ENCODE measurements around the gene DTD1. TPM values are rescaled to one million over a fixed set of nuclear protein-coding genes. Genes with fewer than 3 reads are reported as not detected.

Gene DTD1
- total RNA-seq, 1 experiment from 2014 or later, result 57.2 TPM

DNA sequence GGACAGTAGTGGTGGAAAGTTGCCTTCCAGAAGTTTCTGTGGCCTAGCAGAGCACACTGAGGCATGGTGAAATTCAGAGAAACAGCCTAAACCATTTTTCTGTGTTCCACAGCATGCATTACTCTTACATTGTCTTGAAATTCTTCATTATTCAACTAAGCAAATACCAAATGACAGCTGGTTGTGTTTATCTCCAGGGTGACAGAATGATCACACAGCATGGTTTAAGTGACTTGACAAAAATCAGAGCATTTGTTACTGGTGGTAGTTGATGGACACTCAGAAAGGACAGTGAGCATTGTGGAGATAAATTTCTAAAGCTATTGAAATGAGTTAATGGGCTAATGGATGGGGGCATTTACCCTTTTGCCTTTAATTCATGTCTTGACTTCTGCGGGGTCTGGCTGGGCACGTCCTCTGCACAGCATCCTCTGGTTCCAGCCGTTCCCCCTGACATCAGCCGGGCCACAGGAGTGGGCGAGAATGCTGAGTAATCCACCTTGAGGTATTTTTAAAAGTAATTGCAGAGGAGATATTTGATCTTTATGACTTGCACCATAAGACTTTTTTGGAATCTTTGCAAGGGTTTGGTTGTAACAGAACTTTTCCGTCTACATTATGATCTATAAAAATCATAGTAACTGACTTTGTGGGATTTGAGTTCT lies 146.8 kb downstream of the DTD1 start:
- no peak for DNase-seq (ENCODE audit: low read depth in 1 of 2, low spot score in 2 of 2)
- H3K4me1 ChIP-seq (replicated peaks), result no peaks in the 10 kb centered on the region
- H3K36me3 ChIP-seq, result no peaks in the 10 kb centered on the region
- H3K27me3 ChIP-seq (replicated peaks), result no peaks in the 10 kb centered on the region
- no peak overlapping the region for H3K27ac ChIP-seq
- no peak overlapping the region for H3K4me3 ChIP-seq
- no peaks in the 10 kb centered on the region for H3K9me3 ChIP-seq (replicated peaks)

DNA sequence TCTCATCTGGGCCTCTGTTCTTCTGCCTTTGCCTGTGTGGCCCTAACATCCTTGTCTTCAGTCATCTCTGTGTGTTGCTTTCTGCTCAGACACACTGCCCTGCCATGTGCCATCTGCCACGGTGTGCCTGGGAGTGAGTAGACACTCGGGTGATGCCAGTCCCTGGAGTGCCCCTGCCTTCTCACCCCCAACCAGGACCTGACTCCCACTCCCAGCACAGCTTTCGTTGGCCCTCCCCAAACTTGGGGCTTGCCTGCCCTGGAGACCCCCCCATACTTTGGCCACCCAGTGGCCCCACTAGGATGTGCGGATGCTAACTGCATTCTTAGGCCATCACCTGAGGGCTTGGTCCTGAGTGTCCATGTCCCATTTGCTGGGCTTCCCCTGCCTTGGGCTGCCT lies 149.3 kb downstream of the DTD1 start:
- H3K27me3 ChIP-seq (replicated peaks), result no peaks in the 10 kb centered on the region
- H3K4me1 ChIP-seq (replicated peaks), result no peaks in the 10 kb centered on the region
- no peak for DNase-seq (ENCODE audit: low read depth in 1 of 2, low spot score in 2 of 2)
- no peaks in the 10 kb centered on the region for H3K36me3 ChIP-seq
- H3K27ac ChIP-seq, result no peak overlapping the region
- no peak overlapping the region for H3K4me3 ChIP-seq
- no peaks in the 10 kb centered on the region for H3K9me3 ChIP-seq (replicated peaks)

- Histone ChIP-seq H3K36me3 (no peaks in the 10 kb centered on the region), H3K4me3 (no peak overlapping the region), H3K27ac (no peak overlapping the region), H3K27me3 (replicated peaks) (no peaks in the 10 kb centered on the region), H3K4me1 (replicated peaks) (no peaks in the 10 kb centered on the region), H3K9me3 (replicated peaks) (no peaks in the 10 kb centered on the region)
- no peak for DNase-seq (ENCODE audit: low read depth in 1 of 2, low spot score in 2 of 2)
Observed at GRCh38 chr20:18738055-18738454, 150.2 kb downstream of the DTD1 start.

DNA sequence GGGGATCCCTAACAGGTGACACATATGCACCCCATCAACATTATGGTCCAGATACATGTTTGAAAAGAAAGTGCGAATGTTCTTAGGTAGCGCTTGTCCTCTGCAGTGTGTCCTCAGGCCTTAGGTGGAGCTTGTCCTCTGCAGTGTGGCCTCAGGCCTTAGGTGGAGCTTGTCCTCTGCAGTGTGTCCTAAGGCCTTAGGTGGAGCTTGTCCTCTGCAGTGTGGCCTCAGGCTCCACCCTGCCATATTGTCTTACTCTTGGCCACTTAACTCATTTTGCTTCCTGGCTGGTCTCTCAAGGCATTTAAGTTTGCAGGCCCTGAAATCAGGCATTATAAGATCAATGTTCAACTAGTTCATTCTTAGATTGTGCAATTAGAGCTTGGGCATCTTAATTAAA lies 151.0 kb downstream of the DTD1 start:
- no peak for DNase-seq (ENCODE audit: low read depth in 1 of 2, low spot score in 2 of 2)
- no peaks in the 10 kb centered on the region for H3K27me3 ChIP-seq (replicated peaks)
- no peaks in the 10 kb centered on the region for H3K9me3 ChIP-seq (replicated peaks)
- no peaks in the 10 kb centered on the region for H3K36me3 ChIP-seq
- H3K4me1 ChIP-seq (replicated peaks), result no peaks in the 10 kb centered on the region
- no peak overlapping the region for H3K27ac ChIP-seq
- no peak overlapping the region for H3K4me3 ChIP-seq

GRCh38 chr20:18739751-18740166 lies 151.9 kb downstream of the DTD1 start:
- H3K9me3 ChIP-seq (replicated peaks), result no peaks in the 10 kb centered on the region
- H3K27me3 ChIP-seq (replicated peaks), result no peaks in the 10 kb centered on the region
- H3K36me3 ChIP-seq, result no peaks in the 10 kb centered on the region
- H3K27ac ChIP-seq, result no peak overlapping the region
- H3K4me1 ChIP-seq (replicated peaks), result no peaks in the 10 kb centered on the region
- no peak for DNase-seq (ENCODE audit: low read depth in 1 of 2, low spot score in 2 of 2)
- H3K4me3 ChIP-seq, result no peak overlapping the region

- no peak overlapping the region for H3K27ac ChIP-seq
- H3K4me1 ChIP-seq (replicated peaks), result no peaks in the 10 kb centered on the region
- H3K9me3 ChIP-seq (replicated peaks), result no peaks in the 10 kb centered on the region
- no peak overlapping the region for H3K4me3 ChIP-seq
- H3K27me3 ChIP-seq (replicated peaks), result no peaks in the 10 kb centered on the region
- no peak for DNase-seq (ENCODE audit: low read depth in 1 of 2, low spot score in 2 of 2)
- H3K36me3 ChIP-seq, result no peaks in the 10 kb centered on the region
Observed at GRCh38 chr20:18740726-18741125, 152.9 kb downstream of the DTD1 start.

- Histone ChIP-seq H3K4me3 (no peak overlapping the region), H3K27ac (no peak overlapping the region), H3K9me3 (replicated peaks) (no peaks in the 10 kb centered on the region), H3K36me3 (no peaks in the 10 kb centered on the region), H3K4me1 (replicated peaks) (no peaks in the 10 kb centered on the region), H3K27me3 (replicated peaks) (no peaks in the 10 kb centered on the region)
- no peak for DNase-seq (ENCODE audit: low read depth in 1 of 2, low spot score in 2 of 2)
Observed at GRCh38 chr20:18742841-18743240, 155.0 kb downstream of the DTD1 start.

GRCh38 chr20:18743665-18744440 lies 156.0 kb downstream of the DTD1 start:
- no peaks in the 10 kb centered on the region for H3K9me3 ChIP-seq (replicated peaks)
- no peaks in the 10 kb centered on the region for H3K36me3 ChIP-seq
- no peaks in the 10 kb centered on the region for H3K4me1 ChIP-seq (replicated peaks)
- H3K27ac ChIP-seq, result no peak overlapping the region
- no peak for DNase-seq (ENCODE audit: low read depth in 1 of 2, low spot score in 2 of 2)
- H3K4me3 ChIP-seq, result no peak overlapping the region
- no peaks in the 10 kb centered on the region for H3K27me3 ChIP-seq (replicated peaks)

GRCh38 chr20:18747090-18747489 lies 159.2 kb downstream of the DTD1 start:
- H3K9me3 ChIP-seq (replicated peaks), result no peaks in the 10 kb centered on the region
- no peak overlapping the region for H3K27ac ChIP-seq
- H3K27me3 ChIP-seq (replicated peaks), result no peaks in the 10 kb centered on the region
- no peak for DNase-seq (ENCODE audit: low read depth in 1 of 2, low spot score in 2 of 2)
- no peaks in the 10 kb centered on the region for H3K36me3 ChIP-seq
- H3K4me3 ChIP-seq, result no peak overlapping the region
- H3K4me1 ChIP-seq (replicated peaks), result no peaks in the 10 kb centered on the region

GRCh38 chr20:18748987-18749386 lies 161.1 kb downstream of the DTD1 start:
- H3K27ac ChIP-seq, result no peak overlapping the region
- no peaks in the 10 kb centered on the region for H3K9me3 ChIP-seq (replicated peaks)
- no peak for DNase-seq (ENCODE audit: low read depth in 1 of 2, low spot score in 2 of 2)
- H3K36me3 ChIP-seq, result no peaks in the 10 kb centered on the region
- no peak overlapping the region for H3K4me3 ChIP-seq
- H3K4me1 ChIP-seq (replicated peaks), result no peaks in the 10 kb centered on the region
- no peaks in the 10 kb centered on the region for H3K27me3 ChIP-seq (replicated peaks)

GRCh38 chr20:18749528-18749927 lies 161.7 kb downstream of the DTD1 start:
- H3K4me1 ChIP-seq (replicated peaks), result no peaks in the 10 kb centered on the region
- no peak overlapping the region for H3K27ac ChIP-seq
- DNase-seq (ENCODE audit: low read depth in 1 of 2, low spot score in 2 of 2), result no peak
- H3K36me3 ChIP-seq, result no peaks in the 10 kb centered on the region
- H3K9me3 ChIP-seq (replicated peaks), result no peaks in the 10 kb centered on the region
- no peaks in the 10 kb centered on the region for H3K27me3 ChIP-seq (replicated peaks)
- H3K4me3 ChIP-seq, result no peak overlapping the region

DNA sequence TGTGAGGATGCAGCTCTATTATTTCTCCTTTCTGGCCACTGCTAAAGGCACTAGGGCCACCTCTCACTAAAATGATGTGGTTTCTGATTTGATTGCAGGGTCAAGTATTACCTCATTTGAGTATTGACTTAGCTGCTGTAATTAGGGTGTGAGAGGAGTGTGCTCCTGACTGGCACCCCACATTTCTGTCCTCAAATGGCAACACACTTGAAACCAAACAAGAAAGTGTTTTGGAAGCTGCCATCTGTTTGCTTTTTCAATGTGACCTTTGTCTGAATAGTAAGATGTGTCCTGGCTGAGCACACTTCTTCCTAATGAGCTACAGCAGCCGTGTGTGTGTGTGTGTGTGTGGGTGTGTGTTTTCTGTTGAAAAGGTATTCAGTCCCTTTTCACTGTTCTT lies 162.9 kb downstream of the DTD1 start:
- no peaks in the 10 kb centered on the region for H3K9me3 ChIP-seq (replicated peaks)
- H3K27me3 ChIP-seq (replicated peaks), result no peaks in the 10 kb centered on the region
- no peak overlapping the region for H3K4me3 ChIP-seq
- H3K27ac ChIP-seq, result no peak overlapping the region
- no peaks in the 10 kb centered on the region for H3K36me3 ChIP-seq
- no peaks in the 10 kb centered on the region for H3K4me1 ChIP-seq (replicated peaks)
- no peak for DNase-seq (ENCODE audit: low read depth in 1 of 2, low spot score in 2 of 2)

- Histone ChIP-seq H3K27me3 (replicated peaks) (no peaks in the 10 kb centered on the region), H3K4me3 (no peak overlapping the region), H3K9me3 (replicated peaks) (no peaks in the 10 kb centered on the region), H3K4me1 (replicated peaks) (no peaks in the 10 kb centered on the region), H3K27ac (no peak overlapping the region), H3K36me3 (no peaks in the 10 kb centered on the region)
- DNase-seq (ENCODE audit: low read depth in 1 of 2, low spot score in 2 of 2), result no peak
Observed at GRCh38 chr20:18754030-18754652, 166.3 kb downstream of the DTD1 start.

- H3K36me3 ChIP-seq, result no peaks in the 10 kb centered on the region
- no peaks in the 10 kb centered on the region for H3K4me1 ChIP-seq (replicated peaks)
- DNase-seq (ENCODE audit: low read depth in 1 of 2, low spot score in 2 of 2), result no peak
- no peak overlapping the region for H3K4me3 ChIP-seq
- no peaks in the 10 kb centered on the region for H3K27me3 ChIP-seq (replicated peaks)
- H3K9me3 ChIP-seq (replicated peaks), result no peaks in the 10 kb centered on the region
- no peak overlapping the region for H3K27ac ChIP-seq
Observed at GRCh38 chr20:18754653-18755045, 166.8 kb downstream of the DTD1 start.
